AG10803 (cell line): Measurements from ENCODE around the gene TREML2.
A peak's percentile ranks its signal among the peaks of the same experiment; 100 is the strongest.

ENCODE experiments used
- DNase-seq: peaks from one replicate; pipeline ENCODE4 v3.0.0; 2010; ENCODE audit warnings: low read depth
- H3K4me3 ChIP-seq: 2 replicates; pipeline ENCODE4 v1.5.1; 2011; ENCODE audit warnings: mild to moderate bottlenecking, low read length, control low read depth
- CTCF ChIP-seq: conservative IDR thresholded peaks from 2 replicates; pipeline ENCODE4 v1.5.1; 2011; ENCODE audit warnings: mild to moderate bottlenecking, low read length, control low read depth, inconsistent platforms

TREML2 gene

DNA sequence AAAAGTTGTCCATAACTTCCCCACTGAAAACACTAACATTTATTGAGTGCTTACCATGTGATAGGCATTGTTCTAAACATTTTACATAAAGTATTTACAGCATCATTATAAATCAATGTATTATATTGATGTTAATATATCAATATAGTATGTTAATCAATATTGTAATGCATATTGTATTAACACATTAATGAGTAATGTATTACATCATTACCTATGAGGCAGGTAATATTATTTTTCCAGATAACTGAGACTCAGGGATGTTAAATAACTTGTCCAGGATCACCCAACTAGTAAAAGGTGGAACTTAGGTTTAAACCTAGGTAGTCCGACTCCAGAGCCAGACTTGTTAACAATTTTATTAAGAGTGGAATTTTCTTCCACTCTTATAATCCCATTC is 25.9 kb downstream of the TREML2 start:
- DNase-seq, result no peak
- TF ChIP-seq CTCF, result no peak
- H3K4me3 ChIP-seq, result no peak overlapping the region

GRCh38 chr6:41174610-41175009 is 26.3 kb downstream of the TREML2 start:
- no peak for TF ChIP-seq CTCF
- no peak overlapping the region for H3K4me3 ChIP-seq

GRCh38 chr6:41171908-41172307 is 29.0 kb downstream of the TREML2 start:
- H3K4me3 ChIP-seq, result no peak overlapping the region
- DNase-seq, result no peak
- no peak for TF ChIP-seq CTCF

More at GRCh38 chr6:41174610-41175009, 26.3 kb downstream of the TREML2 start:
- no peak for DNase-seq

DNA sequence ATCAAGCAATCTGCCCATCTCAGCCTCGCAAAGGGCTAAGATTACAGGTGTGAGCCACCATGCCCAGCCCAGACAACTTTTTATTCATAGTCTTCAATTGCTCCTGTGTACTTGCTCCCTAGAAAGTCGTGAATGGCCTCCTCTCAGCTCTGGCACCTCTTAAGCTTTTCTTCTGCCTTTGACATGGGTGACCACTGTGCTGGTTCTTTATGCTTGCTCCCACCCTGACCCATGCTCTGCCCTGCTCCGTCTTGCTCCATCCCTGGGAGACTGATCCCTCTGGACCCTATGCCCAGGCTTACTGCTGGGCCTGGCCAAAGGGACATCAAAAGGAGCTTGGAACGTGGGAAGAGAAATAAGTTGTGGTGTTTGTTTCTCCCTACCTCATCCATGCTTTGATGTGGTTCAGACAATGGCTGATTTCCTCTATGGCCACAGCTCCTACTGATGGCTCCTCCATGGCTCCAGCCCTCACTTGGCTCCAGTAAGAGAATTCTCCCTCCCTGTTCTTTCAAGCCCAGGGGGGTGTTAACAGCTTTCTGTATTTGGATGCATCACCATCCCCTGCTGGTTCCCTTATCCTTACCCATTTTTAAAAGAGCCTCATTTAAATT is 30.3 kb downstream of the TREML2 start:
- no peak for DNase-seq
- no peak for TF ChIP-seq CTCF
- H3K4me3 ChIP-seq, result no peak overlapping the region

DNA sequence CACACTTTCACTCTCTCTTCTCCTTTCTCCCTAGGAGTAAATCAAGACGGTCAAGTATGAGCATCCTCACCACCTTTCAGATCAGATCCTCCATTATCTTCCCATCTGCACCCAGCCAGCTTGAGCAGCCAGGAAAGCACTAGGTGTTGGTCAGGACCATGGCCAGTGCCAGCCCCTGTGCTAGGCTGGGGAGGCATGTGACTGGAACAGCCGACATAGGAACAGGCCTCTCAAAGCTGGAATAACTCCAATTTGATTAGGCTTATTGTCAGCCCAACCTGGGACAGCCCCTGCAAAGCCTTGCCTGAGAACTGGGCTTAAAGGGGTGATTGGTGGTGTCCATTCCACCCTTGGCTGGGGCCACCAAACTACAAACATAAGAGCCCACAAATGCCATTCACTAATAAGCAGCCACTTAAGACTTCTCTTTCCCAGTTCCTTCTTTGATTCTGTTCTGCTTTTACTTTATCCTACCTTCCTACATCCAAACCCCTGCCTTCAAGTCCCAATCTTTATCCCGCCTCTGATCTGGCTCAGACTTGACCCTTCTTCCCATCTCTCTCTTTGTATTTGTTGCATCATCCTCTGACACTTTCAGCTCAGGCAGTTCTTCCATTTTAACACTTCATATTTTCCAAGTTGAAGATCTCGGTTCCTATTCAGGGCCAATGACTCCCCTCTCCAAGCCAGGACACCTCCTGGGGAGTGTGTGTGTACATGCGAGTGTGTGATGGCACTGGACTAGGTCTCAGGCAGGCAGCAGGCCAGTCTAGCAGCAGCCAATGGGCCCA is 33.6 kb downstream of the TREML2 start:
- TF ChIP-seq CTCF, result no peak
- no peak overlapping the region for H3K4me3 ChIP-seq
- DNase-seq, result no peak

DNA sequence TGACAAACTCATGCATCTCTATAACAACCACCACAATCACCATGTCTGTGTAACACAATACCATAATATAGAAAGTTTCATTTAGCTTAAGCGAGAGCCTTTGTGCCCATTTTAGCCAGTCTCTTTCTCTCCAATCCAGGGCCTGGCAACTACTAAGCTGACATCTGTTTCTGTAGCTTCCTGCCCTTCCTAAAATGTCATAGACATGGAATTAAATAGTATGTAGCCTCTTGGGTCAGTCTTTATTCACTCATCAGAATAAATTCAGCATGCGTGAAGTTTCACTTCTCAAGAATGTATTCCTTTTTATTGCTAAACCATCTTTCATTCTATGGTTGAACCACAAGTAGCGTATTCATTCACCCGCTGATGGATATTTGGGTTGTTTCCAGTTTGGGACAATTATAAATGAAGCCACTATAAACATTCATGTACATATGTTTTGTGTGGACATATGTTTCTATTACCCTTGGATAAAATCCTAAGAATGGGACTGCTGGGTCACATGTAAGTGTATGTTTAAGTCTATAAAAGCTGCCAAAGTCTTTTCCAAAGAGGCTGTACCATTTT is 36.3 kb downstream of the TREML2 start:
- DNase-seq, result peak; percentile 15
- no peak overlapping the region for H3K4me3 ChIP-seq
- TF ChIP-seq CTCF, result no peak

GRCh38 chr6:41163419-41163717 is 37.6 kb downstream of the TREML2 start:
- no peak for TF ChIP-seq CTCF
- no peak overlapping the region for H3K4me3 ChIP-seq
- DNase-seq, result no peak
